Ovary (tissue), 9 donors: ENCODE data around the gene CNOT6L. TPM values are rescaled to one million over a fixed set of nuclear protein-coding genes. Genes with fewer than 3 reads are reported as not detected.

Experiments used
- DNase-seq, 5 donors: peaks; one replicate each; pipeline ENCODE4 v3.0.0-alpha.2; 2019 to 2020
- H3K27ac ChIP-seq, 2 donors: fragments of 200-600 bp; one replicate each; pipeline versions ENCODE4 v1.5.1 to v1.8.0; 2019 to 2022
- H3K27me3 ChIP-seq: fragments of 200-600 bp; one replicate; pipeline ENCODE4 v1.8.0; 2022
- H3K36me3 ChIP-seq: fragments of 200-600 bp; sonication (generic); one replicate; pipeline ENCODE4 v1.5.1; 2019
- H3K4me1 ChIP-seq: one replicate; pipeline ENCODE4 v1.8.1; 2013; ENCODE audit warnings: mild to moderate bottlenecking, moderate library complexity; ENCODE audit not compliant: insufficient read depth
- H3K4me3 ChIP-seq: fragments of 200-600 bp; sonication (generic); one replicate; pipeline ENCODE4 v1.5.1; 2017
- H3K9me3 ChIP-seq, 2 donors: fragments of 200-600 bp in 1 of 2; sonication (generic) in 1 of 2; one replicate each; pipeline versions ENCODE4 v1.5.1 to v1.8.1; 2013 to 2019; ENCODE audit warnings: mild to moderate bottlenecking in 1 of 2, moderate library complexity in 1 of 2
- CTCF ChIP-seq, 3 donors: fragments of 450-650 bp in 2 of 3; fragments of 200-600 bp in 1 of 3; IDR thresholded peaks; one replicate each; pipeline versions ENCODE4 v1.5.1 to v1.8.0; 2016 to 2022; ENCODE audit warnings: antibody characterized with exemption in 3 of 3, mild to moderate bottlenecking in 1 of 3
- EP300 ChIP-seq: sonication (generic); formaldehyde crosslinking; IDR thresholded peaks from one replicate; pipeline ENCODE4 v1.6.1; 2017; ENCODE audit warnings: antibody characterized with exemption
- POLR2A ChIP-seq: fragments of 450-650 bp; IDR thresholded peaks from one replicate; pipeline ENCODE4 v1.6.1; 2017; ENCODE audit warnings: antibody characterized with exemption, mild to moderate bottlenecking, moderate library complexity
- WGBS, 3 donors: extraction: QIAGEN DNeasy Blood & Tissue Kit in 1 of 3; methylation state at CpG; one replicate each; pipeline versions ENCODE4 v1.1.5 to v1.1.7; 2013 to 2017; 5-methylcytosine and 5-hydroxymethylcytosine counted together
- intact Hi-C, 4 donors: fragments of 100-400 bp; cut with DNase I; formaldehyde crosslinking; loops; one replicate each; pipeline versions ENCODE4 v1.11.0 to v1.15.1; 2022 to 2023
- polyA plus RNA-seq, 2 donors: library from polyadenylated mRNA; stranded (reverse); fragments of 200-250 nt in 1 of 2; fragments of 350-450 nt in 1 of 2; fragmentation: Illumina TruSeq in 1 of 2; extraction: RNeasy Lipid Tissue Mini Kit (QIAGEN cat#74804) in 1 of 2; gene quantifications; one replicate each; pipeline ENCODE4 v1.2.3, GENCODE V29; 2013 to 2014
- small RNA-seq: library from RNA; depleted of rRNA; stranded (forward); fragments of <200 nt; gene quantifications from one replicate; pipeline ENCODE3, GENCODE V24; 2016
- total RNA-seq, 7 donors: library from RNA; depleted of rRNA in 2 of 7; stranded (reverse); fragments of >200 nt in 2 of 7; fragmentation: NEBNext Ultra II Directional in 3 of 7; extraction: Animal tissue kit (Norgen Biotek cat#: 25700) in 3 of 7; gene quantifications; one replicate each; pipeline versions ENCODE4 v1.1.0 to v1.2.4, GENCODE V29; 2016 to 2023
- donor health status: DM: no; HTN: no; CAD: no; lungs with moderate emphysema.
- donor health status: DM: no; HTN: no; CAD: no.
- donor health status: Bipolar disorder and iron deficiency.
- donor health status: DM: yes; HTN: yes; CAD: no.
- donor health status: DM: no; HTN: no; CAD: no.
- donor health status: DM: yes; HTN: yes; CAD: no.

CNOT6L gene
- total and polyA plus RNA-seq, 9 donors = 7.7 to 58.6 (median 47.0) TPM

GRCh38 chr4:77676842-77677241, 142.3 kb downstream of the CNOT6L start:
- H3K4me1 ChIP-seq = no peaks in the 10 kb centered on the region
- TF ChIP-seq EP300 (no peak), POLR2A (no peak), CTCF (IDR thresholded peaks at IDR 0.05) (no peak)
- 79 to 83% (median 82%) methylated on average over 3 of the region's 3 CpGs for WGBS, 3 donors
- H3K36me3 ChIP-seq = no peaks in the 10 kb centered on the region
- DNase-seq = no peak
- H3K9me3 ChIP-seq = no peaks in the 10 kb centered on the region
- intact Hi-C loops = no loop called here
- H3K4me3 ChIP-seq = no peak overlapping the region
- H3K27me3 ChIP-seq = no peaks in the 10 kb centered on the region
- H3K27ac ChIP-seq = no peak overlapping the region

GRCh38 chr4:77671051-77671450, 148.1 kb downstream of the CNOT6L start:
- 84 to 88% (median 86%) methylated on average over 4 of the region's 4 CpGs for WGBS, 3 donors
- no peaks in the 10 kb centered on the region for H3K27me3 ChIP-seq

GRCh38 chr4:77669946-77670590, 149.1 kb downstream of the CNOT6L start:
- Histone ChIP-seq H3K9me3 (no peaks in the 10 kb centered on the region), H3K27me3 (no peaks in the 10 kb centered on the region), H3K27ac (no peak overlapping the region), H3K4me1 (no peaks in the 10 kb centered on the region), H3K36me3 (no peaks in the 10 kb centered on the region), H3K4me3 (no peak overlapping the region)
- intact Hi-C loops = no loop called here
- 59 to 66% (median 62%) methylated on average over 7 of the region's 7 CpGs for WGBS, 3 donors
- DNase-seq = no peak
- no peak for TF ChIP-seq CTCF (IDR thresholded peaks at IDR 0.05)
- TF ChIP-seq EP300 = no peak

More at GRCh38 chr4:77671051-77671450, 148.1 kb downstream of the CNOT6L start:
- intact Hi-C loops = no loop called here
- Histone ChIP-seq H3K27ac (no peak overlapping the region), H3K9me3 (no peaks in the 10 kb centered on the region), H3K4me3 (no peak overlapping the region), H3K4me1 (no peaks in the 10 kb centered on the region), H3K36me3 (no peaks in the 10 kb centered on the region)
- TF ChIP-seq CTCF (IDR thresholded peaks at IDR 0.05) (no peak), POLR2A (no peak), EP300 (no peak)
- no peak for DNase-seq

GRCh38 chr4:77665381-77666069, 153.6 kb downstream of the CNOT6L start:
- intact Hi-C loops = no loop called here
- H3K4me3 ChIP-seq = no peak overlapping the region
- WGBS, 3 donors = 86 to 91% (median 89%) methylated on average over 4 of the region's 4 CpGs
- no peak for DNase-seq
- H3K9me3 ChIP-seq = no peaks in the 10 kb centered on the region
- no peak overlapping the region for H3K27ac ChIP-seq
- H3K4me1 ChIP-seq = no peaks in the 10 kb centered on the region
- no peak for TF ChIP-seq CTCF (IDR thresholded peaks at IDR 0.05)
- TF ChIP-seq POLR2A = no peak
- no peak for TF ChIP-seq EP300
- no peaks in the 10 kb centered on the region for H3K27me3 ChIP-seq
- no peaks in the 10 kb centered on the region for H3K36me3 ChIP-seq

Small RNA genes within 50 kb of the gene (small RNA-seq; reads per million reads assigned to genes)
- not detected for gene AC112225.1
- gene RF00612 = not detected

Other genes starting within 250 kb of the CNOT6L start
- 1 to 10 TPM in 1 of 7 donors, under 1 TPM in 2, not detected in 4; 0.24 to 3.1 (median 0.37) TPM for gene CXCL13, start 213.5 kb downstream of the CNOT6L start, total RNA-seq
- 1 to 10 TPM in 1 of 2 donors, not detected in 1; 1.4 TPM for gene CXCL13, start 213.5 kb downstream of the CNOT6L start, polyA plus RNA-seq
- gene MRPL1, start 43.5 kb upstream of the CNOT6L start, total RNA-seq = 10 to 100 TPM; 22.1 to 31.4 (median 25.4) TPM
- gene MRPL1, start 43.5 kb upstream of the CNOT6L start, polyA plus RNA-seq = 10 to 100 TPM; 14.5 to 21.3 TPM
- gene FRAS1, start 238.0 kb upstream of the CNOT6L start, total RNA-seq = 1 to 10 TPM in 4 of 7 donors, under 1 TPM in 3; 0.63 to 5.3 (median 1.6) TPM
- gene FRAS1, start 238.0 kb upstream of the CNOT6L start, polyA plus RNA-seq = 1 to 10 TPM in 1 of 2 donors, under 1 TPM in 1; 0.16 to 1.4 TPM